Fibroblast of lung (primary cell): ENCODE data around the gene TSHZ2. TPM values are rescaled to one million over a fixed set of nuclear protein-coding genes. Genes with fewer than 3 reads are reported as not detected.

ENCODE experiments used
- DNase-seq, 2 donors: peaks; one replicate each; pipeline versions ENCODE4 v3.0.0 to v3.0.0-alpha.2; 2010; ENCODE audit warnings: low read depth in 2 of 2
- H2AFZ ChIP-seq: 2 replicates; pipeline ENCODE4 v1.5.1; 2012; ENCODE audit warnings: low read length, control low read depth, inconsistent platforms
- H3K27ac ChIP-seq: 2 replicates; pipeline ENCODE4 v1.5.1; 2011; ENCODE audit warnings: low read length, control low read depth; ENCODE audit not compliant: insufficient read depth
- H3K27me3 ChIP-seq: 2 replicates; pipeline ENCODE4 v1.5.1; 2011; ENCODE audit warnings: mild to moderate bottlenecking, low read length; ENCODE audit not compliant: control insufficient read depth, insufficient read depth
- H3K36me3 ChIP-seq: 2 replicates; pipeline ENCODE4 v1.5.1; 2011; ENCODE audit warnings: low read length; ENCODE audit not compliant: control insufficient read depth, insufficient read depth
- H3K4me1 ChIP-seq: 2 replicates; pipeline ENCODE4 v1.5.1; 2011; ENCODE audit warnings: low read length; ENCODE audit not compliant: control insufficient read depth, insufficient read depth; ENCODE audit errors: extremely low read depth
- H3K4me2 ChIP-seq: 2 replicates; pipeline ENCODE4 v1.5.1; 2011; ENCODE audit warnings: low read length, control low read depth; ENCODE audit not compliant: insufficient read depth; ENCODE audit errors: extremely low read depth
- H3K4me3 ChIP-seq, 4 experiments: fragments of 200-600 bp in 1 of 4; sonication (generic) in 1 of 4; replicated peaks in 1 of 4; 2 replicates each; pipeline ENCODE4 v1.5.1; 2011 to 2016; ENCODE audit warnings: low read length in 4 of 4, low read depth in 3 of 4, mild to moderate bottlenecking in 3 of 4, control low read depth in 2 of 4, inconsistent platforms in 1 of 4, mixed read lengths in 1 of 4; ENCODE audit not compliant: insufficient read depth in 1 of 4; ENCODE audit errors: control extremely low read depth in 1 of 4
- H3K79me2 ChIP-seq: 2 replicates; pipeline ENCODE4 v1.5.1; 2012; ENCODE audit warnings: mild to moderate bottlenecking, low read length, inconsistent platforms; ENCODE audit not compliant: control insufficient read depth, insufficient read depth
- H3K9ac ChIP-seq: 2 replicates; pipeline ENCODE4 v1.5.1; 2011; ENCODE audit warnings: mild to moderate bottlenecking, low read length, control low read depth; ENCODE audit not compliant: insufficient read depth
- H3K9me3 ChIP-seq: 2 replicates; pipeline ENCODE4 v1.5.1; 2012; ENCODE audit warnings: low read depth, low read length; ENCODE audit not compliant: control insufficient read depth, insufficient read depth
- H4K20me1 ChIP-seq: 2 replicates; pipeline ENCODE4 v1.5.1; 2011; ENCODE audit warnings: low read length; ENCODE audit not compliant: control insufficient read depth, insufficient read depth; ENCODE audit errors: extremely low read depth
- EZH2 ChIP-seq: IDR thresholded peaks from 2 replicates; pipeline ENCODE4 v1.5.1; 2012; ENCODE audit warnings: low read length, control low read depth, mild to moderate bottlenecking; ENCODE audit errors: missing control alignments
- polyA plus RNA-seq, 2 donors: library from polyadenylated mRNA; depleted of rRNA in 1 of 2; stranded (reverse) in 1 of 2; unstranded in 1 of 2; fragments of >200 nt; gene quantifications; 2 replicates each; pipeline ENCODE4 v1.2.1, GENCODE V29; 2011 to 2012; ENCODE audit warnings: missing spikeins in 1 of 2
- total RNA-seq: library from RNA; depleted of rRNA; stranded (reverse); fragments of >200 nt; gene quantifications from 2 replicates; pipeline ENCODE4 v1.2.1, GENCODE V29; 2014
- TF ChIP-seq, protein P1 (sequence below), 2 donors: IDR thresholded peaks in 1 of 2; conservative IDR thresholded peaks in 1 of 2; 1 replicate in 1 of 2; 2 replicates in 1 of 2; pipeline ENCODE4 v1.5.1; 2011 to 2012; ENCODE audit warnings: low read length in 2 of 2, control low read depth in 1 of 2, inconsistent platforms in 1 of 2, low read depth in 1 of 2, mild to moderate bottlenecking in 1 of 2

The TSHZ2 gene
- total and polyA plus RNA-seq, 2 donors (not counting 1 experiment from before 2014, with no cell fraction given) = 0.15 to 2.6 TPM

GRCh38 chr20:53208110-53208832 is 236.1 kb downstream of the TSHZ2 start:
- TF ChIP-seq, protein P1, sequence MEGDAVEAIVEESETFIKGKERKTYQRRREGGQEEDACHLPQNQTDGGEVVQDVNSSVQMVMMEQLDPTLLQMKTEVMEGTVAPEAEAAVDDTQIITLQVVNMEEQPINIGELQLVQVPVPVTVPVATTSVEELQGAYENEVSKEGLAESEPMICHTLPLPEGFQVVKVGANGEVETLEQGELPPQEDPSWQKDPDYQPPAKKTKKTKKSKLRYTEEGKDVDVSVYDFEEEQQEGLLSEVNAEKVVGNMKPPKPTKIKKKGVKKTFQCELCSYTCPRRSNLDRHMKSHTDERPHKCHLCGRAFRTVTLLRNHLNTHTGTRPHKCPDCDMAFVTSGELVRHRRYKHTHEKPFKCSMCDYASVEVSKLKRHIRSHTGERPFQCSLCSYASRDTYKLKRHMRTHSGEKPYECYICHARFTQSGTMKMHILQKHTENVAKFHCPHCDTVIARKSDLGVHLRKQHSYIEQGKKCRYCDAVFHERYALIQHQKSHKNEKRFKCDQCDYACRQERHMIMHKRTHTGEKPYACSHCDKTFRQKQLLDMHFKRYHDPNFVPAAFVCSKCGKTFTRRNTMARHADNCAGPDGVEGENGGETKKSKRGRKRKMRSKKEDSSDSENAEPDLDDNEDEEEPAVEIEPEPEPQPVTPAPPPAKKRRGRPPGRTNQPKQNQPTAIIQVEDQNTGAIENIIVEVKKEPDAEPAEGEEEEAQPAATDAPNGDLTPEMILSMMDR (conservative IDR thresholded peaks at IDR 0.05 in 1 of 2, IDR thresholded peaks at IDR 0.05 in 1 of 2; ENCODE audit: low read depth in 1 of 2, low read length in 2 of 2) = no peak
- TF ChIP-seq EZH2 = no peak
- Histone ChIP-seq H2AFZ (no peak overlapping the region), H3K36me3 (no peaks in the 10 kb centered on the region), H3K9me3 (no peaks in the 10 kb centered on the region), H3K4me1 (no peaks in the 10 kb centered on the region), H3K4me2 (no peak overlapping the region), H4K20me1 (no peaks in the 10 kb centered on the region), H3K27me3 (no peaks in the 10 kb centered on the region), H3K9ac (no peak overlapping the region), H3K27ac (no peak overlapping the region), H3K4me3 (no peak overlapping the region), H3K79me2 (no peaks in the 10 kb centered on the region)
- DNase-seq = no peak

DNA sequence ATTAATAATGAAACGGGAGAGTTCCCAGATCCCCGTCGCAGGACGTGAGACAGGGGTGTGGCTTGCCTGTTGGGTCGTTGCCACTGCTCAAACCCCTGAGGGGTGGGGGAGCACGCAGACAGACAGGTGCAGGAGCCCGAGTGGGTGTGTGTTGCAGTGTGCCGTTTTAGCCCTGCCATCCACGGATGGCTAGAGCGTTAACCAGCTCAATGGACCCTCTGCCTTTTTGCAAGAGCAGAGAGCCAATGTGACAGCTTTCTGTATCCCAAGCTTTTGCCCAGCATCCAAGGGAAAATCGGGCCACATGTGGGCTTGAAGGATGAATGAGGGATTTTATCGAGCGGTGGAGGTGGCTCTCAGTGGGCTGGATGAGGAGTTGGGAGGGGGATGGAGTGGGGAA is 237.9 kb downstream of the TSHZ2 start:
- Histone ChIP-seq H3K27ac (no peak overlapping the region), H3K27me3 (no peaks in the 10 kb centered on the region), H4K20me1 (no peaks in the 10 kb centered on the region), H3K79me2 (no peaks in the 10 kb centered on the region), H3K9ac (no peak overlapping the region), H3K9me3 (no peaks in the 10 kb centered on the region), H3K4me2 (no peak overlapping the region), H3K4me1 (no peaks in the 10 kb centered on the region), H3K4me3 (no peak overlapping the region), H2AFZ (no peak overlapping the region), H3K36me3 (no peaks in the 10 kb centered on the region)
- no peak for DNase-seq
- TF ChIP-seq EZH2 = no peak
- TF ChIP-seq, protein P1 (conservative IDR thresholded peaks at IDR 0.05 in 1 of 2, IDR thresholded peaks at IDR 0.05 in 1 of 2; ENCODE audit: low read depth in 1 of 2, low read length in 2 of 2) = no peak

GRCh38 chr20:53210931-53211330 is 238.8 kb downstream of the TSHZ2 start:
- Histone ChIP-seq H3K4me3 (no peak overlapping the region), H3K79me2 (no peaks in the 10 kb centered on the region), H3K4me1 (no peaks in the 10 kb centered on the region), H3K9me3 (no peaks in the 10 kb centered on the region), H3K9ac (no peak overlapping the region), H4K20me1 (no peaks in the 10 kb centered on the region), H3K4me2 (no peak overlapping the region), H3K36me3 (no peaks in the 10 kb centered on the region), H2AFZ (no peak overlapping the region), H3K27me3 (no peaks in the 10 kb centered on the region), H3K27ac (no peak overlapping the region)
- TF ChIP-seq, protein P1 (conservative IDR thresholded peaks at IDR 0.05 in 1 of 2, IDR thresholded peaks at IDR 0.05 in 1 of 2; ENCODE audit: low read depth in 1 of 2, low read length in 2 of 2) = no peak
- no peak for TF ChIP-seq EZH2
- DNase-seq = no peak
